Right ventricle myocardium superior (tissue), 1 donor: ENCODE results near the gene PIH1D1. TPM values are rescaled to one million over a fixed set of nuclear protein-coding genes. Genes with fewer than 3 reads are reported as not detected.
A peak's percentile ranks its signal among the peaks of the same experiment; 100 is the strongest.

ENCODE experiments used
- ATAC-seq: fragments of 200-7000 bp; cut with Tn5 transposase; one replicate; pipeline ENCODE4 v1.9.1; 2020; ENCODE audit warnings: mild to moderate bottlenecking; ENCODE audit not compliant: poor library complexity
- DNase-seq: peaks from one replicate; pipeline ENCODE4 v3.0.0-alpha.2; 2020
- intact Hi-C: fragments of 100-400 bp; cut with DNase I; formaldehyde crosslinking; loops from one replicate; pipeline ENCODE4 v1.11.2; 2022
- total RNA-seq: library from RNA; stranded (reverse); fragmentation: NEBNext Ultra II Directional; extraction: Animal tissue kit (Norgen Biotek cat#: 25700); gene quantifications from one replicate; pipeline ENCODE4 v1.2.1, GENCODE V29; 2021
- donor health status: DM: no; HTN: yes; CAD: no; lungs with severe emphysema.

PIH1D1 gene
- total RNA-seq, 1 donor from 2014 or later = 28.1 TPM

- ATAC-seq (no peak), DNase-seq (no peak)
- intact Hi-C loops = no loop called here
Measured at GRCh38 chr19:49427339-49427738, 24.3 kb downstream of the PIH1D1 start.

GRCh38 chr19:49425922-49426592, 25.6 kb downstream of the PIH1D1 start:
- ATAC-seq = no peak
- intact Hi-C loops = no loop called here
- DNase-seq = no peak

DNA sequence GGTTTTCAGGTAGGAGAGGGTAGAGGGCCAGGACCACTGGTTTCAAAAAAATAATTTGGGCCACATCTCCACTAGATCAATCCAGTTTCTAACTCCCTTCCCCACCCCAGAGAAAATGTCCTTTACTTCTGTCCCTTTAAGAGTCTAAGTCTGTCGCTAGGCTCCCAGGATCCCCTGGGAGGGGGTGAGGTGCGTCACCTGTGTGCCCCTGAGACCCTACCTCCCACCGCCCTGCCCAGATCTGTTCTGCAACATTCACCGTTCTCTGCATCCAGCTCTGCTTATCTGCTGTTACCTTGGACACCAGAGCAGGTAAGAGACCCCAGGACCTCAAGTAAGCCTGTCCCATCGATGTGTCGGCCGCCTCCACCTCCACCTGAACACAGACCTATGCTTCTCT, 26.4 kb downstream of the PIH1D1 start, which contains the start of gene GFY:
Gene GFY, plus strand, starts transcription at position 211 of the 400 bp plus-strand sequence. CDS start 1,043 bp downstream, outside the sequence.
- DNase-seq (no peak), ATAC-seq (no peak)
- intact Hi-C loops = no loop called here

DNA sequence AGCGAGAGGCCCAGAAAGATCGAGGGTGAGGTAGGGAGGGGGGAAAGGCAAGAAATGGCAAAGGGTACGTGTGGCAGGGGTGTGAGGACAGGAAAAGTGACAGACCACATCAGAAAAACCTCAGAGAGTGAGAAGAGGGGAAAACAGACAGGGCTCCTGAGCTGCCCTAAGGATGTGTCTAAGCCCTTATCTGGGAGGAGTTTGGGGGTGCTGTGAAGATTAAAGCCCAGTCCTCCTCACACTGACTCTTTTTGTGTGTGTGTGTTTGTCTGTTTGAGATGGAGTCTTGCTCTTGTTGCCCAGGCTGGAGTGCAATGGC, 27.7 kb downstream of the PIH1D1 start:
- no peak for DNase-seq
- intact Hi-C loops = no loop called here
- ATAC-seq = no peak

GRCh38 chr19:49423071-49423984, 28.3 kb downstream of the PIH1D1 start, which contains the start of gene PTH2:
TSS of gene PTH2 (minus strand) at chr19:49423441. CDS start at chr19:49423339, 102 bp downstream.
- DNase-seq (no peak), ATAC-seq (no peak)
- intact Hi-C loops = no loop called here

DNA sequence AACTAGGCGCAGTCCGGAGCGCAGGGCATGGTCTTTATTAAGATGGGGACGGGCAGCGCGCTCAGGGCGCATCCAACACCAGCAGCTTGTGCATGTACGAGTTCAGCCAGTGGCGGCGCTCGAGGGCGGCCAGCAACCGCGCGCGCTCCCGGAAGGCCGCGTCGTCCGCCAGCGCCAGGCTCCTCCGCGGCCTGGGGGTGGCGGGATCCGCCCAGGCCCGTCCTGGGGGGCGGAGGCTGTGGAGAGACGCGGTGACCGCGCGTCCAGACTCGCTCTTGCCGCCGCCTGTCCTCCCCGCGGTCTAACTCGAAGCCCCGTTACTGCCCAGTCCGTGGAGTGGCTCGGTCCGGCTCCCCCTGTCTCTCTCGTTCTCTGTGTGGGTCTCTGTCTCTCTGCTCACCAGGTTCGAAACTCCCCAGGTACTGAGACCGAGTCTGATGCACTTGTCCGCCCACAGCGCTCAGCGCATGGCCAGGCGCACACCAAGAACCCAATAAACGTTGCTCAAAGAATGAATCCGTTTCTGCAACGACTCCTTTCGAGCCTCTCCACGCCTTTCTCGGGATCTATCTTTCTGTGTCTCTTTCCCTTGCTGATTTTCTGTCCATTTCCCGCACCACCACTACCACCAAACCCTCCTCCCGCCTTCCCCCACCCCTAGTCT, 29.1 kb downstream of the PIH1D1 start:
- ATAC-seq (peak; percentile 74), DNase-seq (peak; percentile 68)
- intact Hi-C loops = no loop called here

DNA sequence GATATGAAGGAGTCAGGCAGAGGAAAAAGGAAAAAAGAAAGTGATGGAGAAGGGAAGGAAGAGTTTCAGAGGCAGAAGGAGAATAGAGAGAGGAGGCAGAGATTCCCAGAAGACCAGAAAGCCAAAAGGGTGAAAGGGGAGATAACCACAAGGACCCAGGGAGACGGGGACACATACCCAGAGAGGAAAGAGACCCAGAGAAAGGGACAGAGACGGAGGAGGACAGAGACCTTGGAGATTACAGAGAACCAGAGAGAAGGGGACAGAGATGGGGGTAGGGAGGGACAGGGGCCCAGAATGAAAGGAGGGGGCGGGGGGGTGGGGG, 29.8 kb downstream of the PIH1D1 start:
- intact Hi-C loops = no loop called here
- DNase-seq = no peak
- no peak for ATAC-seq

DNA sequence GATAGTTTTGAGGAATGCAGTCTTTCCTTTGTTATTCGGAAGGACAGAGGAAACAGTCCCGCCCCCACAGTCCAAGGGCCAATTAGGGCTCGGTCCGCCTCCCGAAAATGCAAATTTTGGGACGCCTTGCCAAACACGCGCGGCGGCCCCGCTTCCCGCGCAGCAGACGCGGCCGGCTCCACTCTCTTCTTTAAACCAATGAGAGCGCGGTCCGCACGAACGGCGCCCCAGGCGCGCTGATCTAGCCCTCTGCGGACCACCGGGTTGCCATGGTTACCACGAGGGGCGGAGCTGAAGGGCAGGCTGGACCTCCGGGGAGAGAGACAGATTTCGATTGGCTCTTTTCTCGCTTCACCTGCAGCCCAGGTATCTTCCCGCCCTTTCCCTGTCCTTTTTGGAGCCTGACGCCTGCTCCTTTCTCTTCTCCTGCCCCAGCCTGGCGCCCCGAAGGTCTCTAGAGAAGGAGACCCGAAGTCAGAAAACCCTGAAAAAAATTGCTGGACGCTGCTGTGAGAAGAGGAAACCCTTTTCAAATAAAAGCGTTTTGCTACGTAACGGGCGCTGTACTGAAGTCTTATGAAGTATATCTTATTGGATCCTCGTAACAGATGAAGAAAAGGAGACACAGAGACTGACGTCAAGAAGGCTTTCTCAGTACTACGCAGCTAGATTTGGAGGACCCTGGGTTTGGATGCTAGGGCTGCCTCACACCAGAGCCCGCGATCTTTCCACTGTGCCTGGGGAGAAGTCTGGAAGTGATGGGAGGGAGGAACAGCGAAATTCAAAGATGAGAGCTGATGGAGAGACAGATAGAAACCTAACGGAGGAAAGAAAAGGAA, 30.4 kb downstream of the PIH1D1 start:
- intact Hi-C loops = no loop called here
- DNase-seq (peak; percentile 82), ATAC-seq (peak; percentile 86)

DNA sequence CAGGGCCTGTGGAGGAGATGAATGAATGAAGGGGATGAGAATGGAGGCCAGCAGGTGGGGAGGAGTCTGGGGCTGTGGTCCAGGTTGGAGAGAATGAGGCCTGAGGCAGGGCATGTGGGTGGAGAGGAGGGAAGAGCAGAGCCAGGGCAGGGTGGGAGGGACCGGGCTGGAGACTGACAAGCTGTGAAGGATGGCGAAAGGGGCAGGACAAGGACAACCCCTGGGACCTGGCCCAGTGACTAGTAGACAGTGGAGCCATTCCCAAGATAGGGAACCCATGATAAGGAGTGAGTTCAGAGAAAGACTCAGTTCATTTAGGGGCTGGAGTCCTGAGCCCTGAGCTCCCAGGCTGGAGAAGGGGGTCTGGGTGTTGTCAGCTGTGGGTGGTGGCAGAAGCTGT, 31.4 kb downstream of the PIH1D1 start:
- DNase-seq = no peak
- intact Hi-C loops = no loop called here
- no peak for ATAC-seq

DNA sequence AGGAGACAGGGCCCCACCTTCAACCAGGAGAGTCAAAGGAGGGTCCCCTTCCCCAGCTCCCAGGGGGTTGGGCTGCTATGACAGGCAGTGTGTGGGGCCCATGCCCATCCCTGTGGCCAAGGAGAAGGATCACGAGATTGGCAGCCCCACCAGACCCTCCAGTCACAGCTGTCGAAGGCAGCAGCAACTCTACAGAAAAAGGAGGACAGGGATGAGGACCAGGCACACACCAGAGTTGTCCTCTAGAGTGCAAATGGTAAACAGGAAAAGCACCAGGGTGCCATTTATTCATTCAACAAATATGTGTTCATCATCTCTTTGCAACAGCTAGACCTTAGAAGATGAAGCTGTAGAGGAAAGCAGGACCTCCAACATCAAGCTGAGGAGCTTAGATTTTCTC, 32.4 kb downstream of the PIH1D1 start:
- DNase-seq = no peak
- no peak for ATAC-seq
- intact Hi-C loops = no loop called here

DNA sequence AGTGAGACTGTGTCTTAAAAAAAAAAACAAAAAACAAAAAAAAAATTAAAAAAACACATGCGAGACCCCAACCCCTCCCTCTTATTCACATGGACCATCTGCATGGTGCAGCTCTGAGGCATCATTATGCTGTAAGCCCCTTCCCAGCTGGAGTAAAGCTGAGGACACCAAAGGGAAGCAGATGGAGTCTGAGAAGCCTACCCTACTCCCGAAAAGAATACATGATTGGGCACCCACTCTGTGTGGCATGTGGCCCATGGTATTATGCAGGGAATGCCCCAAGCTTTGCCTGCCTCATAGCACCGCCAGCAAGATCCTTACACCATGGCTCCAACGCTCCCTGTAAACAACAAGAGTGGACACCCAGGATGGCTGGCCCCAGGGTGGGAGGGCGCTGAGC, 33.1 kb downstream of the PIH1D1 start:
- DNase-seq = no peak
- ATAC-seq = no peak
- intact Hi-C loops = no loop called here

GRCh38 chr19:49417088-49417487, 34.5 kb downstream of the PIH1D1 start:
- DNase-seq (no peak), ATAC-seq (no peak)
- intact Hi-C loops = no loop called here

- DNase-seq (no peak), ATAC-seq (no peak)
- intact Hi-C loops = no loop called here
Measured at GRCh38 chr19:49415810-49416200, 35.8 kb downstream of the PIH1D1 start.

- ATAC-seq (no peak), DNase-seq (no peak)
- intact Hi-C loops = no loop called here
Measured at GRCh38 chr19:49415102-49415809, 36.4 kb downstream of the PIH1D1 start.

DNA sequence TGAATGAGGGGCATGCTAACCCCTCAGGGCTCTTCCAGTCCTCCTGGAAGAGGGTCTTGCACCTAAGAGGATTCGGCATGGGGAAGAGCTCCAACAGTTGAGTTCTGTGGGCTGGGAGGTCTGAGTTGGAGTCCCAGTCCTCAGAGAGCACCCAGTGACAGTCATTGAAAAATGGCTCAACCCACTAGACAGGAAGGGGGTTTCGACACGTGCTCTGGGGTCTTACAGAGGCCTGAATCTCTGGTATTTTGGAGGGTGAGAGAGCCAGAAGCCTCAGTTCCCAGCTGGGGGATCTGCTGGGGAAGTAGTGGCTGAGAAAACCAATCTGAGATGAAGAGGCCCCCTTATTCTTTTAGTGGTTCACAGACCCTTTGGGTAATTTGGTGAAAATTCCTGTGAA, 37.4 kb downstream of the PIH1D1 start:
- DNase-seq (no peak), ATAC-seq (no peak)
- intact Hi-C loops = no loop called here

DNA sequence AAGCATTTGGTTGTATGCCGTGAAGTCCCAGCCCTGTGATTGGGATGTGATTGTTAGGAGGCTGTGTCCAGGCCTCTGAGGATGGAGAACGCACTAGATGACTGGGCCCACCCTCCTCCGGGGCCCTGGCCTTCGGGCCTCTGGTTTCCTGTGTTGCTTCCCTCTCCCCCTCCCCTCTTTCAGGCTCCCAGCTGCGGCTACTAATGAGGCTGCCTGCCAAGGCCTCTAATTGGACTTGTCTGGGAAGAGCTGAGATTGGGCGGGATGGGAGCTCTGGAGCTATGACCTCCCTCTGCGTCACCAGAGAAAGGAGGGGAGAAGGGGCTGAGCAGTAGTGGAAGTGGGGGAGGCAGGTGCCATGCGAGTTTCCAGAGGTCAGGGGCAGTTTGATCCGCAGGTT, 38.3 kb downstream of the PIH1D1 start:
- intact Hi-C loops = no loop called here
- DNase-seq (no peak), ATAC-seq (peak; percentile 18)

- DNase-seq (no peak), ATAC-seq (no peak)
- intact Hi-C loops = no loop called here
Measured at GRCh38 chr19:49411681-49412326, 39.8 kb downstream of the PIH1D1 start.
